Transverse colon (tissue), 4 donors: ENCODE data around the gene TEX19. TPM values are rescaled to one million over a fixed set of nuclear protein-coding genes. Genes with fewer than 3 reads are reported as not detected.

Experiments
- DNase-seq: peaks from one replicate; pipeline ENCODE4 v3.0.0-alpha.2; 2019
- H3K27ac ChIP-seq, 4 donors: fragments of 200-600 bp; sonication (generic); 2 replicates each; pipeline ENCODE4 v1.5.1; 2016 to 2018; ENCODE audit warnings: inconsistent platforms in 4 of 4
- H3K27me3 ChIP-seq: fragments of 200-600 bp; sonication (generic); 2 replicates; pipeline ENCODE4 v1.5.1; 2017; ENCODE audit warnings: inconsistent platforms
- H3K36me3 ChIP-seq, 4 donors: fragments of 200-600 bp; sonication (generic); 2 replicates each; pipeline ENCODE4 v1.5.1; 2017 to 2019; ENCODE audit warnings: inconsistent platforms in 4 of 4
- H3K4me1 ChIP-seq, 4 donors: fragments of 200-600 bp; sonication (generic); 2 replicates each; pipeline ENCODE4 v1.5.1; 2017 to 2020; ENCODE audit warnings: inconsistent platforms in 4 of 4
- H3K4me3 ChIP-seq, 4 donors: fragments of 200-600 bp; sonication (generic); 1 replicate in 1 of 4; 2 replicates in 3 of 4; pipeline versions ENCODE4 v1.5.1 to v1.6.1; 2017 to 2019; ENCODE audit warnings: inconsistent platforms in 4 of 4
- H3K9me3 ChIP-seq, 2 donors: fragments of 200-600 bp; sonication (generic); 2 replicates each; pipeline ENCODE4 v1.5.1; 2017 to 2019; ENCODE audit warnings: inconsistent platforms in 2 of 2
- EP300 ChIP-seq: sonication (generic); formaldehyde crosslinking; IDR thresholded peaks from one replicate; pipeline ENCODE4 v1.6.1; 2017; ENCODE audit warnings: antibody characterized with exemption, low read depth
- POLR2A ChIP-seq: fragments of 450-650 bp; IDR thresholded peaks from one replicate; pipeline ENCODE4 v1.6.1; 2016; ENCODE audit warnings: antibody characterized with exemption, mild to moderate bottlenecking, moderate library complexity
- POLR2AphosphoS5 ChIP-seq, 3 donors: sonication (generic); formaldehyde crosslinking; IDR thresholded peaks; one replicate each; pipeline ENCODE4 v1.6.1; 2016; ENCODE audit warnings: antibody characterized with exemption in 3 of 3
- WGBS, 2 donors: methylation state at CpG; one replicate each; pipeline ENCODE4 v1.1.5; 2018; ENCODE audit warnings: low coverage in 1 of 2; 5-methylcytosine and 5-hydroxymethylcytosine counted together
- in situ Hi-C, 4 donors: fragments of 200-750 bp; cut with MboI; loops; one replicate each; pipeline versions ENCODE4 v1.15.0 to v1.15.1; 2017; ENCODE audit warnings: low sequenced_read_pairs in 3 of 4, low pct_ligation_motif_present in 1 of 4, low pct_unique_long_range_greater_than_20kb in 1 of 4
- intact Hi-C: fragments of 100-400 bp; cut with DNase I; formaldehyde crosslinking; loops from one replicate; pipeline ENCODE4 v1.15.1; 2023; ENCODE audit warnings: low total_unique reads
- total RNA-seq, 4 donors: library from RNA; depleted of rRNA; stranded (reverse); fragments of >200 nt; gene quantifications; one replicate each; pipeline ENCODE4 v1.1.0, GENCODE V29; 2016
- TF ChIP-seq, protein P1 (sequence below), 5 experiments: fragments of 200-600 bp in 3 of 5; fragments of 450-650 bp in 2 of 5; sonication (generic) in 3 of 5; IDR thresholded peaks; 1 replicate in 2 of 5; 2 replicates in 3 of 5; pipeline ENCODE4 v1.5.1; 2016 to 2017; ENCODE audit warnings: antibody characterized with exemption in 5 of 5, inconsistent platforms in 3 of 5, mild to moderate bottlenecking in 2 of 5, moderate library complexity in 1 of 5

The TEX19 gene
- total RNA-seq, 4 donors from 2014 or later, result not detected

DNA sequence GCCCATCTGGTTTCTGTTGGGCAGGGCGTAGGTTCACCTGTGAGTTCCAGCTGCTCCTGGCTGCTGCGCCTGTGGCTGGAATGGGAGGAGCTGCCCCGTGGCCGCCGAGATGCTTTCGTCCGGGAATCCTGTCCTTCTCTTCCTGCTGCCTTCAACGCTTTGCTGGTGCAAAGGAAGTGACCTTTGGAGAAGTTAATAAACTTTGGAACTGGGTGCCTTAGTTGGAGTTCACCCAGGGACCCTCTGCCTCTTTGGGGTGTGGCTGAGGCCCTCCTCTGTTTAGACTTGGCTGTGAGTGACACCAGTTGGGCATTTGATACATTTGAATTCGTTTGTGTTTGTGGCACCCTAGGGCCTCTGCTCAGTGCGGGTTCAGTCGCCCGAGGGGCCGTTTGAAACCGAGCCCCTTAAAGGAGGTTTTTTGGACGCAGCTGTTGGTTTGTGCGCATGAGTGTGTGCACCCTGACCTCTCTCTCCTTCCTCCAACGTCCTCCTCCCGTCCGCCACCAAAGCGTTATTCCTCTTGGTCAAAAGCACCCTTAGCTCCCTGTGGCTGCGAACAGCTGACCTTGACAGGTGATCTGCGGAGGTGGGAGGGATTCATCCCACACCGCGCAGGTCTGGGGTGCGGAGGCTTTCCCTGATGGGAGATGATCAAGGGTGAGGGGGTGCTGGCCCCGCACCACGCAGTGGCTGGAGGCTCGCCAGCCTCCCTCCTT, 16.5 kb upstream of the TEX19 start:
- DNase-seq, result no peak
- no peaks in the 10 kb centered on the region for H3K9me3 ChIP-seq
- H3K36me3 ChIP-seq, result no peaks in the 10 kb centered on the region
- in situ Hi-C loops, result no loop called here
- peaks cover 13 to 34% (median 28%) of the 10 kb centered on the region in 4 donors for H3K4me1 ChIP-seq
- TF ChIP-seq POLR2AphosphoS5 (IDR thresholded peaks at IDR 0.05), result no peak
- no peak for TF ChIP-seq POLR2A
- TF ChIP-seq, protein P1, sequence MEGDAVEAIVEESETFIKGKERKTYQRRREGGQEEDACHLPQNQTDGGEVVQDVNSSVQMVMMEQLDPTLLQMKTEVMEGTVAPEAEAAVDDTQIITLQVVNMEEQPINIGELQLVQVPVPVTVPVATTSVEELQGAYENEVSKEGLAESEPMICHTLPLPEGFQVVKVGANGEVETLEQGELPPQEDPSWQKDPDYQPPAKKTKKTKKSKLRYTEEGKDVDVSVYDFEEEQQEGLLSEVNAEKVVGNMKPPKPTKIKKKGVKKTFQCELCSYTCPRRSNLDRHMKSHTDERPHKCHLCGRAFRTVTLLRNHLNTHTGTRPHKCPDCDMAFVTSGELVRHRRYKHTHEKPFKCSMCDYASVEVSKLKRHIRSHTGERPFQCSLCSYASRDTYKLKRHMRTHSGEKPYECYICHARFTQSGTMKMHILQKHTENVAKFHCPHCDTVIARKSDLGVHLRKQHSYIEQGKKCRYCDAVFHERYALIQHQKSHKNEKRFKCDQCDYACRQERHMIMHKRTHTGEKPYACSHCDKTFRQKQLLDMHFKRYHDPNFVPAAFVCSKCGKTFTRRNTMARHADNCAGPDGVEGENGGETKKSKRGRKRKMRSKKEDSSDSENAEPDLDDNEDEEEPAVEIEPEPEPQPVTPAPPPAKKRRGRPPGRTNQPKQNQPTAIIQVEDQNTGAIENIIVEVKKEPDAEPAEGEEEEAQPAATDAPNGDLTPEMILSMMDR (IDR thresholded peaks at IDR 0.05), result no peak
- intact Hi-C loops, result no loop called here
- no peak overlapping the region for H3K27ac ChIP-seq
- no peaks in the 10 kb centered on the region for H3K27me3 ChIP-seq
- WGBS, 2 donors, result 81% methylated on average over 28 of the region's 28 CpGs; no CpG with 5 or more reads in 1 of the 2 donors
- H3K4me3 ChIP-seq, result no peak overlapping the region

DNA sequence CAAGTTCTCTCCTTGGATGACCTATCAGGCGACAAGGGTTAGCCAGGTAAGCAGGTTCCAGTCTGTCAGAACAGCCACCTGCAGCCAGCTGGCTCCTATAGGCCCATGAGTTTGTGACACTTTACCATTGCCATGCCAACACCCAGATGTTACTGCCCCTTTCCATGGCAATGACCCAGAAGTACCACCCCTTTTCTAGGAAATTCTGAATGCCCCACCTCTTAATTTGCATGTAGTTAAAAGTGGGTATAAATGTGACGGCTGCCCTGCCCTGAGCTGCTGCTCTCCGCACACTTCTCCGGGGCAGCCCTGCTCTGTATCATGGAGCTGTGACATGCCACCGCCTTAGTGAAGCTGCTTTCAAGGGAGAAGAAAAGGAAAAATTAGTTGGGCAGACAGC, 15.5 kb upstream of the TEX19 start:
- intact Hi-C loops (no loop called here), in situ Hi-C loops (no loop called here)
- Histone ChIP-seq H3K36me3 (no peaks in the 10 kb centered on the region), H3K9me3 (no peaks in the 10 kb centered on the region), H3K27ac (no peak overlapping the region), H3K4me1 (peaks cover 9 to 28% (median 22%) of the 10 kb centered on the region in 4 donors), H3K27me3 (peaks cover 6% of the 10 kb centered on the region), H3K4me3 (no peak overlapping the region)
- 88% methylated on average over 3 to 5 of the region's 5 CpGs for WGBS, 2 donors
- no peak for DNase-seq
- TF ChIP-seq, protein P1 (IDR thresholded peaks at IDR 0.05), result no peak
- TF ChIP-seq POLR2A, result no peak

DNA sequence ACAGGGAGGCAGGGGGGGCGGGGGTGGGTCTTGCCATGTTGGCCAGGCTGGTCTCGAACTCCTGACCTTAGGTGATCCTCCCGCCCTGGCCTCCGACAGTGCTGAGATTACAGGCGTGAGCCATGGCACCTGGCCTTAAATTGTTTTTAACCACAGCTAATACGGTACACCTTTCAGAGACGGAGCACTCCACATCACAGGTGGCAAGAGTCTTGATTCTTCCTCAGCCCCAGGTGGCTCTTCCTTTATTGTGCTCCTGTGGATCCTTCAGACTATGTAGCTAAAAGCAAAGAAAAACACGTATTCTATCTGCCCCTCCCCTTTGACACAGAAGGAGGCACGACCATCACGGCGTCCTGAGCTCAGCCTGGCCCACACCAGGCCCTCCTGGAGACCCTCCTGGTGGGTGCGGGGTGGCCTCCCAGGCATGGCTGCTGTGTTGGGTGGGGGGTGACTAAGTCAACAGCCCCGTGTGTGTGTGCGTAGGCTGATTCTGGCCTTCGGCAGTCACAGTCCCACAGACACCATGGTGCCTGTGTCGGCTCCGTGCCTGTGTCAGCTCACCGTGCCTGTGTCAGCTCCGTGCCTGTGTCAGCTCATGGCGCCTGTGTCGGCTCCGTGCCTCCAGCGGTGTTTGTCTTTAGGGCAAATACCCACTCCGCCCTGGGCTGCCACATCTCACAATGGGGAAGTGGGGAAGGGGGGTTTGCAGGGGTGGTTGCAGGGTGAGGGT, 14.7 kb upstream of the TEX19 start:
- TF ChIP-seq POLR2A, result no peak
- TF ChIP-seq POLR2AphosphoS5 (IDR thresholded peaks at IDR 0.05), result no peak
- TF ChIP-seq EP300, result no peak
- TF ChIP-seq, protein P1 (IDR thresholded peaks at IDR 0.05), result no peak
- in situ Hi-C loops, result no loop called here
- no peak overlapping the region for H3K27ac ChIP-seq

DNA sequence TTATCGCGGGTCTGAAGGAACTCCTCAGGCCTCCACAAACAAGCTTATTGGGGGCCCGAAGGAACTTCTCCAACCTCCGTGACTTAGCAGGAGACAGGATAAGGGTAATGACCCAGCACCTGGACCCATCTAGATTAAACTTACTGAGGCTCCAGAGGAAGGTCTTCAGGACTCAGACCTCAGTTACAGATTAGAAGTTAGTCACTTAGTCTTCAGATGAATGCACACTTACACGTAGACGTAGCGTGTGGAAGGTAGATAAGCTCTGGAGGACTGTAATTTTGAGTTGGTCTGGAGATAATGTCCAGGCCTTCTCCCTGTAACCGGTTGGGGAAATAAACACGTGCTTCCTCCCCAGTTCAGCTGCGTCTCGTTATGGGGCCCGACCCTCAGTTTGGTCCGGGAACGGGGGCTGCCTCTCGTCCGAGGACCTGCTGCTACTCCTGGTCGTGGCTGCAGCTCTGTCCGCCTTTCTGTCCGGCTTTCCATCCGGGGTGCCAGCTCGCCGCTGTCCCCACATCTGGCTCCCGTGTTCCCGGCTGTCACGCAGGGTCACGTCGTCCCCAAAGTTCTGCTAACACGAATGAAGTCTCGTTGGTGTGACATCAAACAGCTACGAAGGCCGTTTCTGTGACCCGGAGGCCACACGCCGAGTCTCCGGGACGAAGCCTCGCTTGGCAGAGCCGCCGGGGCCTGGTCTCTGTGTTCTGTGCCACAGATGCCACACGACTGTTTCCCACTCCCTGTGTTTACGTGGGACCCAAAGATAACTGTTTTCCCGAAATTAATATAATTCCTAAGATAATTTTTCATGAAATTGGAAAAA, 13.7 kb upstream of the TEX19 start:
- in situ Hi-C loops, result no loop called here
- no peak overlapping the region for H3K4me3 ChIP-seq
- no peak overlapping the region for H3K27ac ChIP-seq
- WGBS, 2 donors, result 89 to 98% methylated on average over 6 to 42 of the region's 42 CpGs
- H3K4me1 ChIP-seq, result peaks cover 0 to 19% (median 11%) of the 10 kb centered on the region in 4 donors
- intact Hi-C loops, result no loop called here
- TF ChIP-seq EP300 (no peak), POLR2AphosphoS5 (IDR thresholded peaks at IDR 0.05) (no peak), POLR2A (no peak)
- TF ChIP-seq, protein P1 (IDR thresholded peaks at IDR 0.05), result no peak
- H3K9me3 ChIP-seq, result no peaks in the 10 kb centered on the region
- peaks cover 9% of the 10 kb centered on the region for H3K27me3 ChIP-seq
- H3K36me3 ChIP-seq, result no peaks in the 10 kb centered on the region
- no peak for DNase-seq

More for the DNA sequence above, 14.7 kb upstream of the TEX19 start:
- Histone ChIP-seq H3K4me1 (peaks cover 4 to 23% (median 15%) of the 10 kb centered on the region in 4 donors), H3K9me3 (no peaks in the 10 kb centered on the region), H3K27me3 (peaks cover 9% of the 10 kb centered on the region), H3K36me3 (no peaks in the 10 kb centered on the region), H3K4me3 (no peak overlapping the region)
- 86% methylated on average over 24 of the region's 24 CpGs; no CpG with 5 or more reads in 1 of the 2 donors for WGBS, 2 donors
- intact Hi-C loops, result no loop called here
- no peak for DNase-seq
